HG03457 (cell line): ENCODE measurements around the gene SND1.
"Not testable (repeated sequence)": the region's sequence is repeated elsewhere in the genome, so short reads cannot be mapped to it uniquely, and the experiment has no call there.

Source experiments
- ATAC-seq: cut with Tn5 transposase; IDR thresholded peaks from one replicate; pipeline ENCODE4 v1.9.1; 2021; ENCODE audit warnings: moderate number of reproducible peaks; ENCODE audit not compliant: unreplicated experiment

SND1 gene

GRCh38 chr7:127900732-127901685, 249.0 kb downstream of the SND1 start:
- no peak for ATAC-seq

GRCh38 chr7:127901895-127902703, 250.1 kb downstream of the SND1 start:
- no peak for ATAC-seq

- ATAC-seq: not testable (repeated sequence)
Measured at GRCh38 chr7:127902753-127903152, 250.8 kb downstream of the SND1 start.

- ATAC-seq: no peak
Measured at GRCh38 chr7:127903892-127904669, 252.1 kb downstream of the SND1 start.

GRCh38 chr7:127904670-127904985, 252.6 kb downstream of the SND1 start:
- no peak for ATAC-seq

GRCh38 chr7:127905021-127905420, 253.0 kb downstream of the SND1 start:
- ATAC-seq: no peak

GRCh38 chr7:127905491-127906330, 253.7 kb downstream of the SND1 start:
- ATAC-seq: no peak

GRCh38 chr7:127907110-127908040, 255.4 kb downstream of the SND1 start:
- no peak for ATAC-seq

GRCh38 chr7:127908430-127909258, 256.6 kb downstream of the SND1 start:
- no peak for ATAC-seq

GRCh38 chr7:127909424-127910152, 257.6 kb downstream of the SND1 start:
- ATAC-seq: no peak

GRCh38 chr7:127910670-127911069, 258.7 kb downstream of the SND1 start:
- ATAC-seq: no peak

GRCh38 chr7:127911968-127912511, 260.0 kb downstream of the SND1 start:
- ATAC-seq: peak; percentile 75

- no peak for ATAC-seq
Measured at GRCh38 chr7:127912901-127913300, 260.9 kb downstream of the SND1 start.

- ATAC-seq: no peak
Measured at GRCh38 chr7:127913686-127914085, 261.7 kb downstream of the SND1 start.

- no peak for ATAC-seq
Measured at GRCh38 chr7:127914693-127915092, 262.7 kb downstream of the SND1 start.

GRCh38 chr7:127916735-127917134, 264.7 kb downstream of the SND1 start:
- no peak for ATAC-seq

- ATAC-seq: no peak
Measured at GRCh38 chr7:127918130-127918529, 266.1 kb downstream of the SND1 start.
